Hepatocyte (in vitro differentiated cells): ENCODE data around the gene NME4. TPM values are rescaled to one million over a fixed set of nuclear protein-coding genes. Genes with fewer than 3 reads are reported as not detected.

Experiments
- DNase-seq: peaks from one replicate; pipeline ENCODE4 v3.0.0-alpha.2; 2016; ENCODE audit warnings: low spot score
- H2AFZ ChIP-seq: fragments of 200-600 bp; sonication (generic); 2 replicates; pipeline ENCODE4 v1.6.0; 2016; ENCODE audit warnings: antibody characterized with exemption, mild to moderate bottlenecking
- H3K27ac ChIP-seq: fragments of 200-600 bp; sonication (generic); 2 replicates; pipeline ENCODE4 v1.5.1; 2016; ENCODE audit warnings: mild to moderate bottlenecking
- H3K27me3 ChIP-seq: fragments of 200-600 bp; sonication (generic); 2 replicates; pipeline ENCODE4 v1.6.1; 2016
- H3K36me3 ChIP-seq: fragments of 200-600 bp; sonication (generic); replicated peaks from 2 replicates; pipeline ENCODE4 v1.5.1; 2016; ENCODE audit warnings: low read depth; ENCODE audit not compliant: insufficient read depth
- H3K4me1 ChIP-seq: fragments of 200-600 bp; sonication (generic); 2 replicates; pipeline ENCODE4 v1.5.1; 2016; ENCODE audit warnings: mild to moderate bottlenecking, moderate library complexity; ENCODE audit not compliant: insufficient read depth
- H3K4me2 ChIP-seq: fragments of 200-600 bp; sonication (generic); 2 replicates; pipeline ENCODE4 v1.6.0; 2016
- H3K4me3 ChIP-seq: fragments of 200-600 bp; sonication (generic); 2 replicates; pipeline ENCODE4 v1.5.1; 2016; ENCODE audit warnings: mild to moderate bottlenecking
- H3K79me2 ChIP-seq: fragments of 200-600 bp; sonication (generic); 2 replicates; pipeline ENCODE4 v1.6.0; 2017; ENCODE audit warnings: mild to moderate bottlenecking
- H3K9me2 ChIP-seq: fragments of 200-600 bp; sonication (generic); replicated peaks from 2 replicates; pipeline ENCODE4 v1.6.0; 2017; ENCODE audit warnings: mild to moderate bottlenecking; ENCODE audit not compliant: insufficient read depth
- H3K9me3 ChIP-seq: fragments of 200-600 bp; sonication (generic); 2 replicates; pipeline ENCODE4 v1.5.1; 2016; ENCODE audit warnings: low read depth, mild to moderate bottlenecking
- H4K20me1 ChIP-seq: fragments of 200-600 bp; sonication (generic); 2 replicates; pipeline ENCODE4 v1.6.0; 2016; ENCODE audit warnings: mild to moderate bottlenecking; ENCODE audit not compliant: insufficient read depth, poor library complexity, severe bottlenecking
- EZH2 ChIP-seq: fragments of 200-600 bp; sonication (generic); IDR thresholded peaks from 2 replicates; pipeline ENCODE4 v1.6.1; 2016; ENCODE audit warnings: antibody characterized with exemption, mild to moderate bottlenecking, borderline replicate concordance
- EZH2phosphoT487 ChIP-seq: fragments of 200-600 bp; sonication (generic); IDR thresholded peaks from one replicate; pipeline ENCODE4 v1.6.1; 2018; ENCODE audit warnings: antibody characterized with exemption, mild to moderate bottlenecking, low read depth, moderate library complexity; ENCODE audit not compliant: unreplicated experiment, severe bottlenecking
- WGBS: methylation state at CpG from one replicate; pipeline ENCODE4 v1.1.6; 2016; ENCODE audit warnings: low lambda C conversion rate; ENCODE audit errors: missing lambda C conversion rate; 5-methylcytosine and 5-hydroxymethylcytosine counted together
- polyA plus RNA-seq: library from polyadenylated mRNA; unstranded; fragments of >200 nt; fragmentation: Nextera tagmentation; extraction: Ambion mirVana; gene quantifications from 2 replicates; pipeline ENCODE4 v1.2.1, GENCODE V29; 2016
- total RNA-seq: library from RNA; depleted of rRNA; stranded (reverse); fragments of >200 nt; gene quantifications from 2 replicates; pipeline ENCODE4 v1.2.3, GENCODE V29; 2014
- TF ChIP-seq, protein P1 (sequence below): fragments of 200-600 bp; sonication (generic); IDR thresholded peaks from 2 replicates; pipeline ENCODE4 v1.5.1; 2016; ENCODE audit warnings: antibody characterized with exemption, mild to moderate bottlenecking; ENCODE audit not compliant: poor library complexity

NME4 gene
- total and polyA plus RNA-seq, 2 experiments from 2014 or later: 168 to 543 TPM

DNA sequence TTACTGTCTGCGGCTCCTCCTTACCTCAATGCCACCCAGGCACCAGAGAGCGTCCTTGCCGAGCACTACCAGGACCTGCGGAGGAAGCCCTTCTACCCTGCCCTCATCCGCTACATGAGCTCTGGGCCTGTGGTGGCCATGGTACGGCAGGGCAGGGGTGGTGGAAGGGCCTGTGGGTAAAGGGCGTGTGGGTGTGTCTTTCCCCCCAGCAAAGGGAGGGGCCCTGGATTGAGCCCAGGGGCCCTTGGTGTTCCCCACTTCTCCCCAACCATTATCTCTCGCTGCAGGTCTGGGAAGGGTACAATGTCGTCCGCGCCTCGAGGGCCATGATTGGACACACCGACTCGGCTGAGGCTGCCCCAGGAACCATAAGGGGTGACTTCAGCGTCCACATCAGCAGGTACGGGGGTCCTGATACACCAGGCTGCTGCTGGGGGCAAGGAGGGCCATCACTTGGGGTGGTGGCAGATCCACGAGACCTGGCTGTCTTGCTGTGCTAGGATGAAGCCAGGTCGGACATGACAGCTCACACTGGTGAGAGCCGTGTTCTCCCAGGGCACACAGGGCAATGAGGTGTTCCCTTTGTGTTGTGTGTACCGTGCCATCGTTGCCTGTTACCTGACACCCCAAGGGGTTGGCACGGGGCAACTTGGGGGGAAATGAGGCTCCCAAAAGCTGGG is 2.5 kb downstream of the NME4 start:
- Histone ChIP-seq H4K20me1 (no peaks in the 10 kb centered on the region), H3K36me3 (no peaks in the 10 kb centered on the region), H3K27me3 (no peaks in the 10 kb centered on the region), H3K9me3 (no peaks in the 10 kb centered on the region), H3K9me2 (no peaks in the 10 kb centered on the region), H3K4me1 (peaks cover 23% of the 10 kb centered on the region), H3K27ac (no peak overlapping the region), H3K4me2 (no peak overlapping the region), H3K79me2 (peaks cover 23% of the 10 kb centered on the region), H3K4me3 (no peak overlapping the region), H2AFZ (no peak overlapping the region)
- WGBS: 92% methylated on average over 22 of the region's 22 CpGs
- no peak for TF ChIP-seq EZH2phosphoT487
- TF ChIP-seq, protein P1, sequence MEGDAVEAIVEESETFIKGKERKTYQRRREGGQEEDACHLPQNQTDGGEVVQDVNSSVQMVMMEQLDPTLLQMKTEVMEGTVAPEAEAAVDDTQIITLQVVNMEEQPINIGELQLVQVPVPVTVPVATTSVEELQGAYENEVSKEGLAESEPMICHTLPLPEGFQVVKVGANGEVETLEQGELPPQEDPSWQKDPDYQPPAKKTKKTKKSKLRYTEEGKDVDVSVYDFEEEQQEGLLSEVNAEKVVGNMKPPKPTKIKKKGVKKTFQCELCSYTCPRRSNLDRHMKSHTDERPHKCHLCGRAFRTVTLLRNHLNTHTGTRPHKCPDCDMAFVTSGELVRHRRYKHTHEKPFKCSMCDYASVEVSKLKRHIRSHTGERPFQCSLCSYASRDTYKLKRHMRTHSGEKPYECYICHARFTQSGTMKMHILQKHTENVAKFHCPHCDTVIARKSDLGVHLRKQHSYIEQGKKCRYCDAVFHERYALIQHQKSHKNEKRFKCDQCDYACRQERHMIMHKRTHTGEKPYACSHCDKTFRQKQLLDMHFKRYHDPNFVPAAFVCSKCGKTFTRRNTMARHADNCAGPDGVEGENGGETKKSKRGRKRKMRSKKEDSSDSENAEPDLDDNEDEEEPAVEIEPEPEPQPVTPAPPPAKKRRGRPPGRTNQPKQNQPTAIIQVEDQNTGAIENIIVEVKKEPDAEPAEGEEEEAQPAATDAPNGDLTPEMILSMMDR: no peak
- TF ChIP-seq EZH2: no peak
- no peak for DNase-seq

- no peak for DNase-seq
- Histone ChIP-seq H3K27me3 (no peaks in the 10 kb centered on the region), H3K4me2 (peak overlapping the region; percentile 87), H3K27ac (peak overlapping the region; percentile 86), H4K20me1 (no peaks in the 10 kb centered on the region), H2AFZ (no peak overlapping the region), H3K4me1 (peaks cover 26% of the 10 kb centered on the region), H3K9me3 (no peaks in the 10 kb centered on the region), H3K4me3 (no peak overlapping the region), H3K36me3 (no peaks in the 10 kb centered on the region), H3K9me2 (no peaks in the 10 kb centered on the region), H3K79me2 (peaks cover 22% of the 10 kb centered on the region)
- WGBS: 83% methylated on average over 10 of the region's 10 CpGs
- no peak for TF ChIP-seq EZH2
- TF ChIP-seq EZH2phosphoT487: no peak
- TF ChIP-seq, protein P1: no peak
Observed at GRCh38 chr16:400061-400591, 3.1 kb downstream of the NME4 start.

DNA sequence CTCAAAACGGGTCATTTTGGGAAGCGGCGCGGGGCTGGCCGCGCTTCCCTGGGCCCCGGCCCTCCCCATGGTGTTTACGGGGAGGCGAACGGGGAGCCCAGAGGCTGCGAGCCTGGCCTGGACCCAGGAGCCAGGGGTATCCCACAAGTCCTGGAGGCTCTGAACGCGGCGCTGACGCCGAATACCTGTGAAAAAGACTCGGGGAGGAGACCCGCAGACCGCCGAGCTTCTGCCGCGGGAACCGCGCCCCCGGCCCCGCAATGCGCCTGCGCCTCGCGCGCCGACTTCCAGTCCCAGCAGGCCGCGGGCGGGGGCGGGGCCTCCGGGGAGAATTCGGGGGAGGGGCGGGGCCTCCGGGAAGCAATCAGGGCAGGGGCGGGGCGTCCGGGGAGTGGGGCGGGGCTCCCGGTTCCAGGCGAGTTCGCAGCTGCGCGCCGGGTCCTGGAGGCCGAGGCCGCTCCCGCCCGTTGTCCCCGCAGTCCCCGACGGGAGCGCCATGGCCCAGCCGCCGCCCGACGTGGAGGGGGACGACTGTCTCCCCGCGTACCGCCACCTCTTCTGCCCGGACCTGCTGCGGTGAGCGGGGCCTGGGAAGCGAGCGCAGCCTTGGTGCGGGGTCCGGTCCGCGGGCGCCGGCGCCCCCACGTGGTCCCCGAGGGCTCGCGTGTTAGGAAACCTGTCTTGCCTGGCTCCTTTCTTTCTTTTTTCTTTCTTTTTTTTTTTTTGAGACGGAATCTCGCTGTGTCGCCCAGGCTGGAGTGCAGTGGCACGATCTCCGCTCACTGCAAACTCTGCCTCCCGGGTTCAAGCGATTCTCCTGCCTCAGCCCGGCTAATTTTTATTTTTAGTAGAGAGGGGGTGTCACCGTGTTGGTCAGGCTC is 4.7 kb downstream of the NME4 start, which contains the start of gene DECR2:
TSS of gene DECR2 (plus strand) at position 418 of the 881 bp plus-strand sequence. CDS start at position 497, 79 bp downstream.
- Histone ChIP-seq H3K4me2 (peak within 1 kb of the TSS; percentile 87), H3K9me3 (no peaks in the 10 kb centered on the region), H3K4me3 (peak within 1 kb of the TSS; percentile 65), H2AFZ (peak within 1 kb of the TSS; percentile 78), H3K36me3 (no peaks in the 10 kb centered on the region), H3K9me2 (no peaks in the 10 kb centered on the region), H3K27ac (peak within 1 kb of the TSS; percentile 95), H3K4me1 (peaks cover 27% of the 10 kb centered on the region), H3K27me3 (no peaks in the 10 kb centered on the region), H3K79me2 (peaks cover 19% of the 10 kb centered on the region), H4K20me1 (no peaks in the 10 kb centered on the region)
- TF ChIP-seq, protein P1: peak; percentile 67
- TF ChIP-seq EZH2phosphoT487 (no peak), EZH2 (no peak)
- peak; percentile 98 for DNase-seq
- WGBS: 2% methylated on average over 59 of the region's 91 CpGs
